Astrocyte (in vitro differentiated cells and primary cell): ENCODE measurements around the gene GGCT. TPM values are rescaled to one million over a fixed set of nuclear protein-coding genes. Genes with fewer than 3 reads are reported as not detected.

Experiments used
- DNase-seq: peaks from one replicate; pipeline ENCODE4 v3.0.0-alpha.2; 2010; ENCODE audit warnings: low read depth
- FAIRE-seq: peaks from 2 replicates; lab custom pipeline; 2011; peaks lifted over from hg19 to GRCh38; lab: Jason Lieb, UNC
- H2AFZ ChIP-seq: 2 replicates; pipeline ENCODE4 v1.6.0; 2012; ENCODE audit warnings: low read depth, low read length, inconsistent platforms
- H3K27ac ChIP-seq: 2 replicates; pipeline ENCODE4 v1.5.1; 2011; ENCODE audit warnings: low read depth, low read length, inconsistent platforms
- H3K27me3 ChIP-seq: 2 replicates; pipeline ENCODE4 v1.6.0; 2011; ENCODE audit warnings: low read length, inconsistent platforms; ENCODE audit not compliant: insufficient read depth
- H3K36me3 ChIP-seq: 2 replicates; pipeline ENCODE4 v1.5.1; 2011; ENCODE audit warnings: low read length, inconsistent platforms; ENCODE audit not compliant: insufficient read depth
- H3K4me1 ChIP-seq: 2 replicates; pipeline ENCODE4 v1.5.1; 2011; ENCODE audit warnings: low read length, inconsistent platforms; ENCODE audit not compliant: insufficient read depth
- H3K4me2 ChIP-seq: 2 replicates; pipeline ENCODE4 v1.6.0; 2012; ENCODE audit warnings: low read length, inconsistent platforms
- H3K4me3 ChIP-seq: 2 replicates; pipeline ENCODE4 v1.5.1; 2011; ENCODE audit warnings: low read depth, mild to moderate bottlenecking, low read length, inconsistent platforms; ENCODE audit not compliant: insufficient read depth
- H3K79me2 ChIP-seq: 2 replicates; pipeline ENCODE4 v1.6.0; 2012; ENCODE audit warnings: mild to moderate bottlenecking, low read length, inconsistent platforms; ENCODE audit not compliant: insufficient read depth
- H3K9ac ChIP-seq: 2 replicates; pipeline ENCODE4 v1.6.0; 2012; ENCODE audit warnings: mild to moderate bottlenecking, low read length, inconsistent platforms
- H3K9me3 ChIP-seq: 2 replicates; pipeline ENCODE4 v1.5.1; 2012; ENCODE audit warnings: low read depth, mild to moderate bottlenecking, low read length, inconsistent platforms; ENCODE audit not compliant: insufficient read depth
- H4K20me1 ChIP-seq: 2 replicates; pipeline ENCODE4 v1.6.0; 2012; ENCODE audit warnings: low read length, inconsistent platforms; ENCODE audit not compliant: insufficient read depth
- H3K27ac Mint-ChIP-seq: one replicate; pipeline ENCODE4 v1.8.0; 2021; ENCODE audit warnings: mild to moderate bottlenecking, mixed read lengths; ENCODE audit not compliant: unreplicated experiment
- H3K27me3 Mint-ChIP-seq: one replicate; pipeline ENCODE4 v1.8.0; 2021; ENCODE audit warnings: low read depth, mixed read lengths; ENCODE audit not compliant: unreplicated experiment
- H3K36me3 Mint-ChIP-seq: one replicate; pipeline ENCODE4 v1.8.0; 2021; ENCODE audit warnings: low read depth, mixed read lengths; ENCODE audit not compliant: unreplicated experiment
- H3K4me1 Mint-ChIP-seq: one replicate; pipeline ENCODE4 v1.8.0; 2021; ENCODE audit warnings: low read depth, mixed read lengths; ENCODE audit not compliant: unreplicated experiment
- H3K4me3 Mint-ChIP-seq: one replicate; pipeline ENCODE4 v1.8.0; 2021; ENCODE audit warnings: mild to moderate bottlenecking, moderate library complexity, mixed read lengths; ENCODE audit not compliant: unreplicated experiment
- H3K9me3 Mint-ChIP-seq: one replicate; pipeline ENCODE4 v1.8.0; 2021; ENCODE audit warnings: mild to moderate bottlenecking, mixed read lengths; ENCODE audit not compliant: unreplicated experiment
- CTCF ChIP-seq: IDR thresholded peaks from 2 replicates; pipeline ENCODE4 v1.5.1; 2011; ENCODE audit warnings: low read depth, mild to moderate bottlenecking, inconsistent platforms, low read length, moderate library complexity; ENCODE audit not compliant: insufficient read depth
- EZH2 ChIP-seq: IDR thresholded peaks from 2 replicates; pipeline ENCODE4 v1.6.1; 2012; ENCODE audit warnings: mild to moderate bottlenecking, low read length, inconsistent platforms; ENCODE audit not compliant: insufficient read depth
- total RNA-seq: library from RNA; stranded (reverse); gene quantifications from 2 replicates; pipeline ENCODE4 v1.2.1, GENCODE V29; 2021

GGCT gene
- total RNA-seq, 1 donor from 2014 or later = 29.6 TPM

GRCh38 chr7:30448461-30449189 is 56.0 kb downstream of the GGCT start:
- Histone ChIP-seq H3K79me2 (no peaks in the 10 kb centered on the region), H3K36me3 (peaks cover 8% of the 10 kb centered on the region), H3K27me3 (no peaks in the 10 kb centered on the region), H4K20me1 (no peaks in the 10 kb centered on the region), H2AFZ (no peak overlapping the region), H3K9ac (no peak overlapping the region), H3K27ac (no peak overlapping the region), H3K4me1 (no peaks in the 10 kb centered on the region), H3K9me3 (no peaks in the 10 kb centered on the region), H3K4me3 (no peak overlapping the region), H3K4me2 (no peak overlapping the region)
- TF ChIP-seq EZH2 = no peak
- TF ChIP-seq CTCF = no peak
- no peak overlapping the region for H3K27ac Mint-ChIP-seq
- no peak overlapping the region for H3K4me3 Mint-ChIP-seq
- H3K9me3 Mint-ChIP-seq = no peaks in the 10 kb centered on the region
- no peaks in the 10 kb centered on the region for H3K4me1 Mint-ChIP-seq
- peaks cover 23% of the 10 kb centered on the region for H3K36me3 Mint-ChIP-seq
- FAIRE-seq (no peak), DNase-seq (no peak)
- no peaks in the 10 kb centered on the region for H3K27me3 Mint-ChIP-seq

- Mint-ChIP-seq H3K27me3 (no peaks in the 10 kb centered on the region), H3K4me1 (no peaks in the 10 kb centered on the region), H3K9me3 (no peaks in the 10 kb centered on the region), H3K27ac (no peak overlapping the region), H3K4me3 (no peak overlapping the region), H3K36me3 (peaks cover 16% of the 10 kb centered on the region)
- Histone ChIP-seq H3K9ac (no peak overlapping the region), H3K27me3 (no peaks in the 10 kb centered on the region), H3K4me1 (no peaks in the 10 kb centered on the region), H3K79me2 (no peaks in the 10 kb centered on the region), H3K4me2 (no peak overlapping the region), H3K36me3 (peaks cover 8% of the 10 kb centered on the region), H3K4me3 (no peak overlapping the region), H3K9me3 (no peaks in the 10 kb centered on the region), H4K20me1 (no peaks in the 10 kb centered on the region), H2AFZ (no peak overlapping the region), H3K27ac (no peak overlapping the region)
- no peak for TF ChIP-seq EZH2
- no peak for TF ChIP-seq CTCF
- DNase-seq = no peak
- no peak for FAIRE-seq
These were observed 57.2 kb downstream of the GGCT start for GRCh38 chr7:30447466-30447865.

Other genes starting within 250 kb of the GGCT start
- gene ZNRF2, start 220.2 kb downstream of the GGCT start, total RNA-seq = 9.2 and 9.9 TPM in 2 replicates
- gene NOD1, start 26.0 kb downstream of the GGCT start, total RNA-seq = 9.3 and 9.7 TPM in 2 replicates
- 517 and 564 TPM in 2 replicates for gene GARS1, start 90.0 kb upstream of the GGCT start, total RNA-seq
- gene CRHR2, start 177.6 kb upstream of the GGCT start, total RNA-seq = not detected in 2 replicates
- gene INMT, start 247.3 kb upstream of the GGCT start, total RNA-seq = 0.09 TPM in 1 of 2 replicates, not detected in the other